ENCODE measurements around the gene CALU. TPM values are rescaled to one million over a fixed set of nuclear protein-coding genes. Genes with fewer than 3 reads are reported as not detected.
A peak's percentile ranks its signal among the peaks of the same experiment; 100 is the strongest.

The CALU gene
- total RNA-seq, 1 experiment from 2014 or later, result 168 TPM

GRCh38 chr7:128809363-128809762 is 70.2 kb downstream of the CALU start:
- no peak overlapping the region for H3K27ac ChIP-seq (ENCODE audit: insufficient read length, low read depth, low read length)
- H3K23ac ChIP-seq (ENCODE audit: insufficient read length, low read depth, low read length), result no peak overlapping the region
- no peak overlapping the region for H4K8ac ChIP-seq (replicated peaks; ENCODE audit: insufficient read length, low read depth, low read length)
- H2BK20ac ChIP-seq (ENCODE audit: low read depth, low read length, poor library complexity, severe bottlenecking), result no peak overlapping the region
- TF ChIP-seq CTCF (conservative IDR thresholded peaks at IDR 0.05), result no peak
- H4K20me1 ChIP-seq (ENCODE audit: control insufficient read depth, insufficient read depth, insufficient read length), result no peaks in the 10 kb centered on the region
- no peaks in the 10 kb centered on the region for H3K79me1 ChIP-seq (ENCODE audit: insufficient read depth, low read depth, low read length, poor library complexity, severe bottlenecking)
- H2BK5ac ChIP-seq (ENCODE audit: insufficient read length, low read length), result no peak overlapping the region
- no peak overlapping the region for H4K5ac ChIP-seq (ENCODE audit: insufficient read length, low read depth, low read length)
- no peak overlapping the region for H3K4me3 Mint-ChIP-seq
- H3K27ac Mint-ChIP-seq, result peak overlapping the region in 1 of 3 experiments; percentile 25; a peak in 1 of 7 replicates
- no peak overlapping the region for H2BK15ac ChIP-seq (ENCODE audit: low read depth, low read length)
- no peaks in the 10 kb centered on the region for H3K27me3 Mint-ChIP-seq (ENCODE audit: low read depth)
- H3K4me1 Mint-ChIP-seq, result peaks cover 4 to 6% of the 10 kb centered on the region in 2 experiments
- no peak overlapping the region for H3K14ac ChIP-seq (ENCODE audit: insufficient read depth, low read length)
- H3K4ac ChIP-seq (ENCODE audit: low read depth, low read length), result no peak overlapping the region
- H3T11ph ChIP-seq (ENCODE audit: low read length), result no peak overlapping the region
- no peaks in the 10 kb centered on the region for H3K79me2 ChIP-seq (ENCODE audit: insufficient read depth, low read length)
- no peak overlapping the region for H2AFZ ChIP-seq (ENCODE audit: low read length)
- no peaks in the 10 kb centered on the region for H3K9me3 ChIP-seq (ENCODE audit: control insufficient read depth, low read depth, low read length)
- H3K4me1 ChIP-seq (ENCODE audit: insufficient read depth, low read length), result 0 out of 2 replicates have a peak, but pooled peaks cover 3% of the 10 kb centered on the region
- no peak overlapping the region for H2BK120ac ChIP-seq (ENCODE audit: low read depth, low read length, poor library complexity, severe bottlenecking)
- DNase-seq, result no peak
- peaks cover 18 to 51% (median 35%) of the 10 kb centered on the region in 3 experiments; a peak in 6 of 7 replicates for H3K36me3 Mint-ChIP-seq (ENCODE audit: insufficient read depth in 1 of 3, low read depth in 3 of 3)
- H3K4me2 ChIP-seq (ENCODE audit: insufficient read depth, insufficient read length, low read length), result no peak overlapping the region
- no peaks in the 10 kb centered on the region for H3K9me3 Mint-ChIP-seq
- no peak overlapping the region for H3K56ac ChIP-seq (ENCODE audit: insufficient read length, low read depth, low read length)
- H3K18ac ChIP-seq (ENCODE audit: insufficient read length, low read depth, low read length), result no peak overlapping the region
- no peak overlapping the region for H2BK12ac ChIP-seq (ENCODE audit: insufficient read length, low read depth, low read length)
- H3K23me2 ChIP-seq (ENCODE audit: insufficient read length, low read depth, low read length, poor library complexity, severe bottlenecking), result no peaks in the 10 kb centered on the region
- H2AK5ac ChIP-seq (ENCODE audit: insufficient read length, low read length), result no peak overlapping the region
- H4K91ac ChIP-seq (ENCODE audit: insufficient read length, low read depth, low read length), result no peak overlapping the region
- no peaks in the 10 kb centered on the region for H3K27me3 ChIP-seq (ENCODE audit: insufficient read depth, low read length)
- WGBS (ENCODE audit: extremely low coverage, insufficient read length, low lambda C conversion rate), result no CpG with 5 or more reads among the region's 3 CpGs
- H3K9ac ChIP-seq (ENCODE audit: extremely low read depth, insufficient read length, low read length), result no peak overlapping the region

All from H9 (cell line).